ENCODE data around the gene NF2. TPM values are rescaled to one million over a fixed set of nuclear protein-coding genes. Genes with fewer than 3 reads are reported as not detected.

Gene NF2
- total RNA-seq, 1 experiment from 2014 or later: 47.7 TPM

DNA sequence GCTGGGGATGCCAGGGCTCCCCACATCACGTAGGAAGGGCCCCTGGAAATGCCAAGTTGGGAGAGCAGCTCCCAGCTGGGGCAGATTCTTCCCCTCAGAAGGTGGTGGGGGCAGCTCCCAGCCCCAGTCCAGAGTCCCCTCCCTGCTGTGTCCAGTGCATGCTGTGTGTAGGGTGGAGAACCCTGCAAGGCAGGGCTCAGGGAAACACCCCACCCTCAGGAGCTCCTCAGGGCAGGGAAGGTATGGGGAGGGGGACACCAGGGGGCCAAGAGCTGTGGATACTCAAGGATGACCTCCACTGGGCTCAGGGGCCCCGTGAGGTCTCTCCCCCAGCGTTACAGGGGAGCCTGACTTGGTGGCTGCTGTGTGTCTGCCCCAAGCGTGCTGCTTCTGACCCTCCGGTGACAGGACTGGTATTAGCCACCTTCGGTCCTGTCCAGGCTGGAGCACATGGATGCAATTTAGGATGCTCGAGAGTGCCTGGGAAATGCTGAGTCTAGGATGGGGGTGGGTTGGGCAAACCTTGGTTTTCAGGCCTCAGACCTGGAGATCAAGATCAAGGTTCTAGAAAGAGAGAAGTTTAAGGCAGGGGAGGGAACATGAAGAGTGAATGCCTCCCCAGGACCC is 100.2 kb downstream of the NF2 start:
- no peak for DNase-seq (ENCODE audit: low read depth, low spot score)
- in situ Hi-C loops (cut with HindIII; ENCODE audit: low pct_unique_long_range_greater_than_20kb, low sequenced_read_pairs): no loop called here

DNA sequence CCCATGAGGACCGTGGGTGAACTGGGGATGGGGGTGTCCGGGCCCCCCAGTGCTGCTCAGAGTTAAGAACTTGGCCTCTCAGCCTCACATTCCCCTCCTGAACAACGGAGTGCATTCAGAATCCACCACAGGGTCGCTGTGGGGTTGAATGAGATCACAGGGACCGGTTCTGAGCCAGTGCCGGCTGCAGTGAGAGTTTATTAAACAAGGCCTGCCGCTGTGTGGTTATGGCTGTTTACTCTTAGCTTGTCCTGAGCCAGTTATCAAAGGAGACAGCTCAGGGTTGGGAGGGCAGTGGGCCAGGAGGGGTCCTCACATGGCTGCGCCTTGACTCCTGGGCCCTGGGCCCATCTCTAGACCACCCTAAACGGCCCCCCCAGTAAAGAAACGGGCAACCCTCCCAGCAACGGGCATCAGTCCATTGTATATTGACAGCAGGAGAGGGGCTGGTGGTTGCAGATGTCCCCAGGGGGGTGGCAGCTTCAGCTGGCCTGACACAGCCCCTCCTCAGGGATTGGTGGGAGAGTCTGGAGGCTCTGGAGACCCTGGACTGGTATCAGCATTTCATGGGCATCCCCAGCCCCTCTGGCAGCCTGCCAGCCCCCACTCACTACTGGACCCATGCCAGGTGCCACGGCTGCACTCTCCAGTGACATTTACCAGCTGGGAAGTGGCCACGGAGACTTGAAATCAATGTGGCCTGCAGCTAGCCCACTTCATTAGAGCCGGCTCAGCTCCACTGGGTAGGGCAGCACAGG is 101.3 kb downstream of the NF2 start:
- in situ Hi-C loops (cut with HindIII; ENCODE audit: low pct_unique_long_range_greater_than_20kb, low sequenced_read_pairs): no loop called here

DNA sequence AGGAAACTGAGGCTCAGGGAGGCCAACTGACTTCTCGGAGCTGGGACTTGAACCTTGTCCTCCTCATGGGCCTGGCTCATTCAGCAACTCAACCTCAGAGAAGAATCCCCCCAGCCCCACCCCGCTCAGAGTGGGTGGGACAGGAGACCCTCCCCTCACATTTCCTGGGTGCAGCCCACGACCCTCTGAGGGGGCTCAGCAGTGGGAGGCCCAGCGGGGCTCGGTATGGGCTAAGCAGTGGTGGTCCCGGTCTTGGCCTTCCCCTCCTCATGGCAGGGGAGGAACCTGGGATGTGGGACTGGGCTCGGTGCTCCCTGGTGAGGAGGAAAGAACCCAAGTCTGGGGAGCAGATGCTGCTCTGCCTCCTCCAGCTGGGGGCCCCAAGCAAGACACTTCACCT is 102.2 kb downstream of the NF2 start:
- no peak for DNase-seq (ENCODE audit: low read depth, low spot score)
- in situ Hi-C loops (cut with HindIII; ENCODE audit: low pct_unique_long_range_greater_than_20kb, low sequenced_read_pairs): no loop called here

More for the DNA sequence above, 101.3 kb downstream of the NF2 start:
- peak; percentile 26 for DNase-seq (ENCODE audit: low read depth, low spot score)

DNA sequence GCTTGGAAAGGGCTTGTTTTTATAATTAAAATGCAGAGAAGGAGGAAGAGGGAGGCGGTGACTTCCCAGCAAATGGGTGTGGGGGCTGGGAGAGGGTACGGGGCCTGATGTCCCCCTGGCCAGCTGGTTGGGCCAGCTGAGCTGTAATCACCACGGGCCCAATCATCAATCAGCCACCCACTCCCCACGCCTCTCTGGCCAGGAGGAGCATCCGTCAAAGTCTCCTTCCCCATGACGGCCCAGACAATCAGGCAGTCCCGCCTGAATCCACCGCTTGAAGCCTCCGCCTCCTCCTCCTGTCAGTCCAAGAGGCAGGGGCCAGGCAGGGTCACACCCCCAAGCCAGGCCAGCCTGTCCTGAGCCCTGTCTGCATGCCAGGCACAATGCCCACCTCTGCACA is 103.1 kb downstream of the NF2 start:
- no peak for DNase-seq (ENCODE audit: low read depth, low spot score)
- in situ Hi-C loops (cut with HindIII; ENCODE audit: low pct_unique_long_range_greater_than_20kb, low sequenced_read_pairs): no loop called here

DNA sequence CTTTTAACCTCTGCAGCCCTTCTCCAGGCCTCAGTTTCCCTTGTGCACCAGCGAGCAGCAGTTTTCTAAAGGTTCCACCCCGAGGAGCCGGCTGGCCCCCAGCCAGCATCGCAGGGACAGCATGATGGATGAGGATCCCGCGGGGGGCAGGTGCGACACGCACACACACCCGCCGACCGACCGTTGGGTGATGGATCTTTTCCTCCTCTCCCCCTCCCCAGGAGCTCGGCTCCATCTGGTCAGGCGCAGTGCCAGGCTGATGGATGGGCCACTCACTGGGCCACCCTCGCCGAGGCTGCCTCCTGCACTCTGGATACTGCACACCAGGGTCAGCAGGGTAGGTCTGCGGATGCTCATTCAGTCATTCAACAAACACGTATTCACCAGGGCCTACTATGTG is 103.6 kb downstream of the NF2 start:
- no peak for DNase-seq (ENCODE audit: low read depth, low spot score)
- in situ Hi-C loops (cut with HindIII; ENCODE audit: low pct_unique_long_range_greater_than_20kb, low sequenced_read_pairs): no loop called here

DNA sequence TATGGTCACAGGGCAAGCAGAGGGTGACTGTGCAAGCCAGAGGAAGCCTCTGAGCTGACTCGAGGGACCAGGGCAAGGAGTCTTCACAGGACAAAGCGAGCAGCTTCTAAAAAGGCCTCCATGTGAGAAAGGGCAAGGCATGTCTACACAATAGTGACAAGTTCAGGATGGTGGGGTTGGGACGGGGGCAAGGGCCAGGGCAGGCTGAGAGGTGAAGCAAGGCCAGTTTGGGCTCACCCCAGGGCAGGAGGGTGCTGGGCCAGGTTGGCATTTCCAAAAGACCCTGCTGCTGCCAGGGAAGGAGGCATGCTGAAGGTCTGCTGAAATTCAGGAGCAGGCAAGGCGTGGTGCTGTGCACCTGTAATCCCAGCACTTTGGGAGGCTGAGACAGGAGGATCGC is 104.0 kb downstream of the NF2 start:
- DNase-seq (ENCODE audit: low read depth, low spot score): no peak
- in situ Hi-C loops (cut with HindIII; ENCODE audit: low pct_unique_long_range_greater_than_20kb, low sequenced_read_pairs): no loop called here

DNA sequence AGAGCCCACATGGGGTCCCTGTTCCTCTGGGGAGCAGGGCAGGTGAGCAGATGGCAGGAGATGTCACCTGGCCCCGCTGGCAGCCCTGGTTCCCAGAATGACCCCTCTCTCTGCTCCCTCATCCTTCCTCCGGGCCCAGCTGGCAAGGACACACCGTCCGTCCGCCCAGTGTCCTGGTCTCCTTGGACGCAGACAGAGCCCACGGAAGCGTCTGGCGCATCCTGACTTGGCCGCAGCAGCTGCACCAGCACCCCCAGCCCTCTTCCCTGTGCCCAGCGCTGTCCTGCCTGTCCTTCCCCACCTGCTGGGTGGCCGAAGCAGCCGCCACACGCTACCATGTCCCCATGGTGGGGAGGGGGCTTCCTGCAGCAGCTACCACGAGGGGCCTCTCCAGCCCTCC is 106.8 kb downstream of the NF2 start:
- in situ Hi-C loops (cut with HindIII; ENCODE audit: low pct_unique_long_range_greater_than_20kb, low sequenced_read_pairs): no loop called here

DNA sequence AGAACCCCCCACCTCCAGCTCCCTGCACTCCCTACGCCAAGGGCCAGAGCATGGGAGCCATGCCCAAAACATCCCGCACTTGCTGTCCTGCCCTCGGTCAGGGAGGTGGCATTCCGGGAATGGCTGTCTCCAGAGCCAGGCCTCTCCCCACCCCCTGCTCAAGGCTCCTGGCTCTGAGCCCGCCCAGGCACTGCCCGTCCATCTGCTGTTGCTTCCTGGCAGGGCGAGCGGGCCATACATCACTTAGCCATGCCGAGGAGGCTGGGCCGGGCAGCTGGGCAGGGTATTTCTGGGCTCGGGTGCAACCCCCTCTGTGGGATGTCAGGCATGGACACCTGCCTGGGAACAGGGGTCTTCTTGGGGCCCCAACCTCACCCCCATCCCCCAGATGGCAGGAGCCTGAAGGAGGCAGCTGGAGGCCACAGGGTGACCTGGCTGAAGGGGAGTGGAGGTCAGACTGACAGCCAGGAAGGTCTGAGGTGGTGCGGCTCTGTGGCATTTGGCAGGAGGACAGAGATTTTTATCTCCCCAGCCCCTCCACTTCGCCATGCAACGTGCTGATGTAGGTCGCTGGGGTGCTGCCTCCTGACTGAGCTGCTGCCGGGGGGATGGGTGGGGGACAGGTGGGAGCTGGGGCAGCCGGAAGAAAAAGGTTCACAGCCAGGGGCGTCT is 107.6 kb downstream of the NF2 start:
- no peak for DNase-seq (ENCODE audit: low read depth, low spot score)
- in situ Hi-C loops (cut with HindIII; ENCODE audit: low pct_unique_long_range_greater_than_20kb, low sequenced_read_pairs): no loop called here

More for the DNA sequence above, 106.8 kb downstream of the NF2 start:
- DNase-seq (ENCODE audit: low read depth, low spot score): no peak

DNA sequence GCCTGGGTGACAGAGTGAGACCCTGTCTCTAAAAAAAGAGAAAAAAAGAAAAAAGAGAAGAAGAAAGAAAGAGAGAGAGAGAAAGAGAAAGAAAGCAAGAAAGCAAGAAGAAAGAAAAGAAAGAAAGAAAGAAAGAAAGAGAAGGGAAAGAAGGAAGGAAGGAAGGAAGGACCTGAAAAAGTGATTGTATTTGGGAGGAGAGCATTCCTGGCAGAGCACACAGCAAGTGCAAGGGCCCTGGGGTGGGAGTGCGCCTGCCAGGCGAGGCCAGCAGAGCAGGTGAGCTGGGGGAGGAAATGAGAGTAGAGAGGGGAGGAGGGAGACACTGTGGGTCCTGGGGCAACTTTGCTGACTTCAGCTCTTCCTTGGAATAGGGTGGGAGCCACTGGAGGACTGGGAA is 108.7 kb downstream of the NF2 start:
- in situ Hi-C loops (cut with HindIII; ENCODE audit: low pct_unique_long_range_greater_than_20kb, low sequenced_read_pairs): no loop called here
- DNase-seq (ENCODE audit: low read depth, low spot score): no peak

DNA sequence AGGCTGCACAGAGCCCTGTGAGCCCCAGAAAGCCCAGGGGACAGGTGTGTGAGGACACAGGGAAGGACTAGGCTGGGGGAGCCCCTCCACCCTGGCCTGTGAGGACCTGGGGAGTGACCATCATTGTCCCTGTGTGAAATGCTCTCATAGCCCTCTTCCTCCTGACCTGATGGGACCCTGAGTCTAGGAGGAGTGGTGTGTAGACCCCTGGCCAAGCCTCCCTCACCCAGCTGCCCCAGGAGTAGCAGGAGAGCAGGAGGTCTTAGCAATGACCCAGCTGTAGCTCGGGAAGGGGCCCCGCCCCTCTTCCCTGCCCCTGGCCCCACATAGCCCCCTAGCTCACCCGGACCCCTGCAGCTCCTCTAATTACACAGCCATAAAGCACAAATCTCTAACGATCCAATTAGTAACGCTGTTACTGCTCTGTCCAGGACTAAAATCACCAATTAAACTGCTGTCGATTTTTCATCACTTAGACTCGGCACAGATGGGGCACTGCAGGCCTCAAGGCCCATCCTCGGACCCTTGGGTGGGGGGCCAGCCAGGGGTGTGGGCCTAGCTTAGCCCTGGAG is 109.8 kb downstream of the NF2 start:
- no peak for DNase-seq (ENCODE audit: low read depth, low spot score)
- in situ Hi-C loops (cut with HindIII; ENCODE audit: low pct_unique_long_range_greater_than_20kb, low sequenced_read_pairs): no loop called here

DNA sequence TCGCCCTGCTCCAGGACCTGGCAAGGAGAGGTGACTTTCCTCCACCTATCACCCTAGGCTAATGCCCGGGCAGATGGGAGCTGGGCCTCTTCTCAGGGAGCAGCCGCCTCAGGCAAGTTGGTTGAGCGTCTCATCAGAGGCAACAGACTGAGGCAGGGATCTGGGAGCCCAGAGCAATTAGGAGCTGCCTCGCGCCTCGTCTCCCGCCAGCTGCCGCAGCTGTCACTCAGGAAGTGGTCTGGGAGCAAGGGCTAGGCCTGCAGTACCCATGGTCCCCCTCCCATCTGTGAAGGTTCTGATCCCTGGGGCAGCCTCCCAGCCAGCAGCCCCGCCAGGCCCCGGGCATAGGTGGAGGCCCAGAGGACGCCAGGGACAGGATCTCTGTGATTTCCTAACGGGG is 111.8 kb downstream of the NF2 start:
- no peak for DNase-seq (ENCODE audit: low read depth, low spot score)
- in situ Hi-C loops (cut with HindIII; ENCODE audit: low pct_unique_long_range_greater_than_20kb, low sequenced_read_pairs): no loop called here

DNA sequence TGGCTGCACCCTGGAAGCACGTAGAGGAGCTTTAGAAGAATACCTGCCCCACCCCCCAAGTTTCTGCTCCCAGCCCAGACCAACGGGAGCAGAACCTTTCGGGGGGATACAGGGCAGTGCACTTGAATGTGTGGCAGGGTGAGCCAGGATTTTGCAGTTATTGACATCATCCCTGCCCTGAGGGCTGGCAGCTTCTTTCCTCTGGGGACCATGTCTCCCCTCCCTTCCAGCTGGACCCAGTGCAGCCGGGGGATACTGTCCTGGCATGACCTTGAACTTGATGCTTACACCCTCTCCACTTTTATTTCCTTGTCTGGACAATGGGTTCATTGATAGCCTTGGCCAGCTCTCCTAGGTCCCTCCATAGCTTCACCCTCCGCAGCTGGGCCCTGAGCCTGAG is 112.3 kb downstream of the NF2 start:
- in situ Hi-C loops (cut with HindIII; ENCODE audit: low pct_unique_long_range_greater_than_20kb, low sequenced_read_pairs): no loop called here
- no peak for DNase-seq (ENCODE audit: low read depth, low spot score)

DNA sequence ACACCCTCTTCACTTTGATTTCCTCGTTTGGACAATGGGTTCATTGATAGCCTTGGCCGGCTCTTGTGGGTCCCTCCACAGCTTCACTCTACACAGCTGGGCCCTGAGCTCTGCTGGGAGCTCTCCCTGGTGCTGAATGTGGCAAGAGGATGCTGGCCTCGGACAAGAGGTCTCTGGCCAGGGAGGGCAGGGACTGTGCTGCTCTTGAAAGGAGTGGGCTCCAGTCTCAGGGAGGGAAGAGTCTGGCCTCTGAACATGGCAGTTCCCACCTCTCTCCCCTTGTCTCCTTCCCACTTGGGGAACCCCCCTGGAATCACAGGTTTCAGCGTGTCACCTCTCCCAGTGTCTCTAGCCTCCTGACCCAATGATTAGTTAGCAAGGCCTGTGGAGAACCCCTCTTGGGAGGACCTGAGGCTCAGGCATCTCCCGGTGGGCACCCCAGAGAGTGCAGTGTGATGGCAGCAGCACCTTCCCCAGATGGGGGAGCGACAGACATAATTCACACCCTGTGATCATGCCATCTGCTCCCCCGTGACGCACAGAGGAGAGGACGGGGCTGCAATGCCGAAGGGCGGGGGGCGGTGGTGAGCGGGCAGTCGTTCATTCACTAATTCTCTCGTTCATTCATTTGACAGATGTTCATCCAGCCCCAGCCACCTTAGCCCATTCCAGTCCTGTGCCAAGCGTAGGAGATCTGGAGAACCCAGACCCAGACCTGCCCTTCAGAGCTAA is 113.5 kb downstream of the NF2 start:
- DNase-seq (ENCODE audit: low read depth, low spot score): peak; percentile 89
- in situ Hi-C loops (cut with HindIII; ENCODE audit: low pct_unique_long_range_greater_than_20kb, low sequenced_read_pairs): no loop called here

DNA sequence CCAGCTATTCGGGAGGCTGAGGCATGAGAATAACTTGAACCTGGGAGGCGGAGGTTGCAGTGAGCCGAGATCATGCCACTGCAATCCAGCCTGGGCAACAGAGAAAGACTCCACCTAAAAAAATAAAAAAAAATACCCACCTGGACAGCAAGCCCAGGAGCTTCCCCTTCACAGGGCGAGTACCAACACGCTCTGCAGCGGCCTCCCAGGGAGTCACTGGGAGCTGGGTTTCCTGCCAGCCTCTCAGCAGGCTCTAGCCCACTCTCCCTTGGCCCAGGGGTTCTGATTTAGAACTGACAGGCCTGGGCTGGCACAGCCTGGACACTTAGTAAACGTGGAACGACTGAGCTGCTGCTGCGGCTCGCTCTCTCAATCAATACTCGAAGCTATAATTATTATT is 114.4 kb downstream of the NF2 start:
- in situ Hi-C loops (cut with HindIII; ENCODE audit: low pct_unique_long_range_greater_than_20kb, low sequenced_read_pairs): no loop called here
- DNase-seq (ENCODE audit: low read depth, low spot score): no peak

DNA sequence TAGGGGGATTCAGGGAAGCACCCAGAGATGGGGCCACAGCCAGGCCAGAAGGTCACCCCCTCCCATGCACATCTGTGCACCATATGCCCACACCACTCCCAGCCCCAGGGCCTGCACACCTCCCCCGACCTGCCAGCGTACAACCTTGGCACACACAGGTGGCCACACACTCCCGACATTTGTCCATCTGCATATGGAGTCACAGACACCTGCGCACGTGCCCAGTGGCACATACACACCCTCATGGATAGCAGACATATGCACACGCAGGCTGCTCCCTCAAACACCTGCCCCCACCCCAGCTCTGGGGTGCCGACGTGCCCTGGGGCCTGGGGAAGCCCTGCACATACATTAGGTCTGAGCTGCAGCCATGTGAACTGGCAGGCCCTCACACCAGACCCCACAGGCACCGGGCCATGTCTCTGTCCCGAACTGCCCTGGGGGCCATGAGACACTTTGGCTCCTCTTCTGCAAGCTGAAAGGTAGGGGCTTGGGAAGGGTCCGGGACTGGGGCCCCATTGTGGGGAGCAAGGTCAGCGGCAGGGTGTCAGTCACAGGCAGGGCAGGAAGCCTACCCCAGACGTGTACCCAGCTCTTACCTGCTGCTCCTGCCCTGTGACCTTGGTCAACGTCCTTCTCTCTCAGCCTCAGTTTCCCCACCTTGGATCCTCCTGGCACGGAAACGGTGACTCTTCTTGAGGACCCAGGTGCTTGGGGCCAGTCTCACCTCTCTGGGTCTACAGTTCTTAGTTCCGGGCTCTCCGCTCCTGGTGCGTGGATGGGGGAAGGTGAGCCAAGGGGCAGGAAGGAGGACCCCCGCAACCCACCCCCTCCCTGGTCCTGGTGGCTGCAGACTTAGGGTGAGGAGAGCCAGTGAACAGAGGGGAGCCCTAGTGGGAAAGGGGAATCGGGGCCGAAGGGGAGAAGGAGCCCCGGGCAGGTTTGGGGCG is 115.8 kb downstream of the NF2 start:
- in situ Hi-C loops (cut with HindIII; ENCODE audit: low pct_unique_long_range_greater_than_20kb, low sequenced_read_pairs): no loop called here
- no peak for DNase-seq (ENCODE audit: low read depth, low spot score)

DNA sequence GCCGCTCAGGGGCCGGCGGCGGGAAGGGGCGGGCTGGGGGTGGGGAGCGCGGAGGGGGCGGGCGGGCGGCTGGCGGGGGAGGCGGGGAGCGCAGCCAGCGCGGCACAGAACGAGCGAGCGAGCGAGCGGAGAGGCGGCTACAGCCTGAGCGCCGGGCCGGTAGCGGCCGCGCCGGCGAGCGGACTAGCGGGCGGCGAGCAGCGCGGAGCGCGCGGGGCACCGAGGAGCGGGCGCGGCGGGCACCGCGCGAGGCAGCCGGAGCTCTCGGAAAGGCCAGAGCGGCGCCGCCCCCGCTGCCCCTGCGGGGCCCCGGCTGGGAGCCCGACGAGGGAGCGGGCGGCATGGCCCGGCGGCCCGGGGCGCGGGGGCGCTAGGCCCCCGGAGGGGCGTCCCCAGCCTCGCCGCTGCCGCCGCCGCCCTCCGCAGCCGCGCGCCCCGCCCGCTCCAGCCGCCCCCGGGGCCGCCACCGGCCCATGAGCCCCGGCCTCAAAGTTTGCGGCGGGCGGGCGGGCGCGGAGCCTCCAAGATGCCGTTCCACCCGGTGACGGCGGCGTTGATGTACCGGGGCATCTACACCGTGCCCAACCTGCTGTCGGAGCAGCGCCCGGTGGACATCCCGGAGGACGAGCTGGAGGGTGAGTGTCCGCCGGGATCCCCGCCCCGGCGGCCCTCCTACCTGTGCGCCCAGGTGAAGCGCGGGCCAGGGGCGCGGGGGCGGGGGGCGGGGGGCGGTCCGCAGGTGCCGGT is 116.6 kb downstream of the NF2 start, which contains the start of gene CABP7:
TSS of gene CABP7 (plus strand) at position 105 of the 747 bp plus-strand sequence. CDS start at position 527, 422 bp downstream.
- in situ Hi-C loops (cut with HindIII; ENCODE audit: low pct_unique_long_range_greater_than_20kb, low sequenced_read_pairs): no loop called here
- no peak for DNase-seq (ENCODE audit: low read depth, low spot score)
